HEK293 (cell line): ENCODE measurements around the gene MYO1B.

ENCODE experiments used
- BCL11A ChIP-seq: fragments of 450-650 bp; formaldehyde crosslinking; IDR thresholded peaks from 2 replicates; pipeline ENCODE4 v1.5.1; 2016; ENCODE audit warnings: low read depth, missing biosample characterization, missing genetic modification characterization
- GFI1B ChIP-seq: fragments of 450-650 bp; formaldehyde crosslinking; IDR thresholded peaks from 2 replicates; pipeline ENCODE4 v1.5.1; 2016; ENCODE audit warnings: missing biosample characterization, missing genetic modification characterization
- KLF1 ChIP-seq: fragments of 450-650 bp; formaldehyde crosslinking; IDR thresholded peaks from 2 replicates; pipeline ENCODE4 v1.5.1; 2016; ENCODE audit warnings: missing biosample characterization, missing genetic modification characterization
- MYNN ChIP-seq: fragments of 450-650 bp; formaldehyde crosslinking; IDR thresholded peaks from 2 replicates; pipeline ENCODE4 v1.5.1; 2016; ENCODE audit warnings: missing biosample characterization, missing genetic modification characterization, borderline replicate concordance
- SP2 ChIP-seq: fragments of 450-650 bp; formaldehyde crosslinking; IDR thresholded peaks from 2 replicates; pipeline ENCODE4 v1.5.1; 2016; ENCODE audit warnings: missing biosample characterization, missing genetic modification characterization
- TRIM28 ChIP-seq: IDR thresholded peaks from 2 replicates; pipeline ENCODE4 v1.6.1; 2011; ENCODE audit warnings: low read length, control low read depth, borderline replicate concordance
- YY2 ChIP-seq: fragments of 450-650 bp; formaldehyde crosslinking; IDR thresholded peaks from 2 replicates; pipeline ENCODE4 v1.5.1; 2016; ENCODE audit warnings: missing biosample characterization, missing genetic modification characterization
- ZBTB11 ChIP-seq: fragments of 450-650 bp; formaldehyde crosslinking; conservative IDR thresholded peaks from 2 replicates; pipeline ENCODE4 v1.5.1; 2016; ENCODE audit warnings: low read depth, missing biosample characterization, missing genetic modification characterization
- ZBTB17 ChIP-seq: fragments of 450-650 bp; formaldehyde crosslinking; IDR thresholded peaks from 2 replicates; pipeline ENCODE4 v1.5.1; 2016; ENCODE audit warnings: missing biosample characterization, missing genetic modification characterization
- ZNF10 ChIP-seq: fragments of 450-650 bp; formaldehyde crosslinking; IDR thresholded peaks from 2 replicates; pipeline ENCODE4 v1.5.1; 2017; ENCODE audit warnings: missing biosample characterization, missing genetic modification characterization
- ZNF114 ChIP-seq: fragments of 450-650 bp; formaldehyde crosslinking; IDR thresholded peaks from 2 replicates; pipeline ENCODE4 v1.5.0; 2017; ENCODE audit warnings: missing biosample characterization, missing genetic modification characterization
- ZNF133 ChIP-seq: fragments of 450-650 bp; formaldehyde crosslinking; IDR thresholded peaks from 2 replicates; pipeline ENCODE4 v1.5.1; 2016; ENCODE audit warnings: missing biosample characterization, missing genetic modification characterization
- ZNF140 ChIP-seq: fragments of 450-650 bp; formaldehyde crosslinking; IDR thresholded peaks from 2 replicates; pipeline ENCODE4 v1.5.1; 2016; ENCODE audit warnings: missing biosample characterization, missing genetic modification characterization
- ZNF157 ChIP-seq: fragments of 450-650 bp; formaldehyde crosslinking; IDR thresholded peaks from 2 replicates; pipeline ENCODE4 v1.5.1; 2016; ENCODE audit warnings: missing biosample characterization, missing genetic modification characterization
- ZNF2 ChIP-seq: fragments of 450-650 bp; formaldehyde crosslinking; IDR thresholded peaks from 2 replicates; pipeline ENCODE4 v1.5.1; 2016; ENCODE audit warnings: missing biosample characterization, missing genetic modification characterization
- ZNF324 ChIP-seq: fragments of 450-650 bp; formaldehyde crosslinking; IDR thresholded peaks from 2 replicates; pipeline ENCODE4 v1.5.1; 2016; ENCODE audit warnings: missing biosample characterization, missing genetic modification characterization
- ZNF341 ChIP-seq: fragments of 450-650 bp; formaldehyde crosslinking; IDR thresholded peaks from 2 replicates; pipeline ENCODE4; 2016; ENCODE audit warnings: low read depth, missing biosample characterization, missing genetic modification characterization
- ZNF350 ChIP-seq: fragments of 450-650 bp; formaldehyde crosslinking; IDR thresholded peaks from 2 replicates; pipeline ENCODE4 v1.5.0; 2017; ENCODE audit warnings: missing biosample characterization, mild to moderate bottlenecking, missing genetic modification characterization
- ZNF510 ChIP-seq: fragments of 450-650 bp; formaldehyde crosslinking; IDR thresholded peaks from 2 replicates; pipeline ENCODE4 v1.5.1; 2018; ENCODE audit warnings: mild to moderate bottlenecking, missing genetic modification characterization, missing biosample characterization; ENCODE audit not compliant: insufficient replicate concordance
- ZNF518A ChIP-seq: fragments of 450-650 bp; formaldehyde crosslinking; conservative IDR thresholded peaks from 2 replicates; pipeline ENCODE4 v1.5.1; 2016; ENCODE audit warnings: low read depth, missing biosample characterization, missing genetic modification characterization
- ZNF585B ChIP-seq: fragments of 450-650 bp; formaldehyde crosslinking; IDR thresholded peaks from 2 replicates; pipeline ENCODE4 v1.5.1; 2016; ENCODE audit warnings: missing biosample characterization, missing genetic modification characterization
- ZNF596 ChIP-seq: fragments of 450-650 bp; IDR thresholded peaks from 2 replicates; pipeline ENCODE4 v1.5.0; 2018; ENCODE audit warnings: missing biosample characterization, mild to moderate bottlenecking, missing genetic modification characterization, moderate library complexity
- ZNF600 ChIP-seq: fragments of 450-650 bp; formaldehyde crosslinking; IDR thresholded peaks from 2 replicates; pipeline ENCODE4 v1.5.1; 2016; ENCODE audit warnings: missing biosample characterization, missing genetic modification characterization
- ZNF629 ChIP-seq: fragments of 450-650 bp; formaldehyde crosslinking; IDR thresholded peaks from 2 replicates; pipeline ENCODE4 v1.5.1; 2017; ENCODE audit warnings: missing biosample characterization, missing genetic modification characterization
- ZNF776 ChIP-seq: fragments of 450-650 bp; formaldehyde crosslinking; IDR thresholded peaks from 2 replicates; pipeline ENCODE4 v1.5.0; 2017; ENCODE audit warnings: missing biosample characterization, missing genetic modification characterization, borderline replicate concordance
- ZNF837 ChIP-seq: fragments of 450-650 bp; formaldehyde crosslinking; IDR thresholded peaks from 2 replicates; pipeline ENCODE4 v1.5.1; 2016; ENCODE audit warnings: missing biosample characterization, missing genetic modification characterization
- TF ChIP-seq, protein P1 (sequence below): fragments of 450-650 bp; formaldehyde crosslinking; IDR thresholded peaks from 2 replicates; pipeline ENCODE4 v1.5.1; 2016; ENCODE audit warnings: missing biosample characterization, missing genetic modification characterization
- TF ChIP-seq, protein P2 (sequence below): fragments of 450-650 bp; formaldehyde crosslinking; IDR thresholded peaks from 2 replicates; pipeline ENCODE4 v1.5.1; 2016; ENCODE audit warnings: missing biosample characterization, missing genetic modification characterization, borderline replicate concordance
- TF ChIP-seq, protein P3 (sequence below): fragments of 450-650 bp; formaldehyde crosslinking; IDR thresholded peaks from 2 replicates; pipeline ENCODE4 v1.5.1; 2016; ENCODE audit warnings: missing biosample characterization, missing genetic modification characterization

The MYO1B gene

DNA sequence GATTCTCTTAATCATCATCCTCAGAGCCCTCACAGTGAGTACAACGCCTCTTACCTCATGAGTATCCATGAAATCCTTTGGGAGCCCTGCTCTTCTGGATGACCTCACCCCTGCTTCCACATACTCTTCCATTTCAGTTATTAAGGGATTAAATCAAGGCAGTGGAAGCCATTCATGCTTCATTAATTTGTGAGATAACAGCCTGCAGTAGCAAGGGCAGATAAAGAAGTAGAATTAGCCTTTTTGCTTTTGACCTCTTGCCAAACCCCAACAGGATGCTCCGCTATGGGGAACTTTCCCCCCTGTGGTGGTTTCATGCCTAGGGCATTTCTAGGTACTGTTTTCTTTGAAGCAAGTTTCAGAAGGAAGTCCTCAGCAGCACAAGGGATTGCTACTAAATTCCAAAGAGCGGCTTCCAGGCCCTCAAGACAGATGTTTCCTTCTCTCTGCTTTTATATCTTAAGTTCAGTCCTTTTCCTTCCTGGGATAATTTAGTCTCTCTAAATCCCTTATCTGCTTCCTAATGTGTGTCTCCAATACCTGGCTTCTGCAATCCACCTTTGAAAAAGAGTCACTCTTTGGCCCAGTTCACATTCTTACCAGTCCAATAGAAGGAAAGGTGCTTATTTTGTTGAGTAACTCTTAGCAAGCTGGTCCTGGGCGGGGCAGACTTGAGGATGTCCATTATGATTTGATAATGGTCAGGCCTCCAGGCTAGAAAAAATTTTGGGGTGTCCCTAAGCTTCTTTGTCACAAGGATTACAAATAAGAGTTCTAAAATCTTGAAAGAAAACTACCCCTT is 76.9 kb downstream of the MYO1B start (continued):
- TF ChIP-seq, protein P1, sequence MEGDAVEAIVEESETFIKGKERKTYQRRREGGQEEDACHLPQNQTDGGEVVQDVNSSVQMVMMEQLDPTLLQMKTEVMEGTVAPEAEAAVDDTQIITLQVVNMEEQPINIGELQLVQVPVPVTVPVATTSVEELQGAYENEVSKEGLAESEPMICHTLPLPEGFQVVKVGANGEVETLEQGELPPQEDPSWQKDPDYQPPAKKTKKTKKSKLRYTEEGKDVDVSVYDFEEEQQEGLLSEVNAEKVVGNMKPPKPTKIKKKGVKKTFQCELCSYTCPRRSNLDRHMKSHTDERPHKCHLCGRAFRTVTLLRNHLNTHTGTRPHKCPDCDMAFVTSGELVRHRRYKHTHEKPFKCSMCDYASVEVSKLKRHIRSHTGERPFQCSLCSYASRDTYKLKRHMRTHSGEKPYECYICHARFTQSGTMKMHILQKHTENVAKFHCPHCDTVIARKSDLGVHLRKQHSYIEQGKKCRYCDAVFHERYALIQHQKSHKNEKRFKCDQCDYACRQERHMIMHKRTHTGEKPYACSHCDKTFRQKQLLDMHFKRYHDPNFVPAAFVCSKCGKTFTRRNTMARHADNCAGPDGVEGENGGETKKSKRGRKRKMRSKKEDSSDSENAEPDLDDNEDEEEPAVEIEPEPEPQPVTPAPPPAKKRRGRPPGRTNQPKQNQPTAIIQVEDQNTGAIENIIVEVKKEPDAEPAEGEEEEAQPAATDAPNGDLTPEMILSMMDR (tag by site-specific recombination), result no peak
- no peak for TF ChIP-seq ZNF776 (tag by site-specific recombination)
- peak; percentile 23; the same call in 1 of the 2 replicates for TF ChIP-seq ZNF600 (tag by site-specific recombination)
- TF ChIP-seq ZNF596 (tag by site-specific recombination), result peak; percentile 64; the same call in 1 of the 2 replicates
- TF ChIP-seq ZNF341 (tag by site-specific recombination), result peak; percentile 69
- peak; percentile 34 for TF ChIP-seq ZNF510 (tag by site-specific recombination)
- peak; percentile 85 for TF ChIP-seq ZNF10 (tag by site-specific recombination)
- TF ChIP-seq ZNF585B (tag by site-specific recombination), result no peak
- no peak for TF ChIP-seq ZNF114 (tag by site-specific recombination)
- TF ChIP-seq TRIM28, result peak; percentile 99
- peak; percentile 97 for TF ChIP-seq BCL11A (tag by site-specific recombination)
- TF ChIP-seq, protein P2, sequence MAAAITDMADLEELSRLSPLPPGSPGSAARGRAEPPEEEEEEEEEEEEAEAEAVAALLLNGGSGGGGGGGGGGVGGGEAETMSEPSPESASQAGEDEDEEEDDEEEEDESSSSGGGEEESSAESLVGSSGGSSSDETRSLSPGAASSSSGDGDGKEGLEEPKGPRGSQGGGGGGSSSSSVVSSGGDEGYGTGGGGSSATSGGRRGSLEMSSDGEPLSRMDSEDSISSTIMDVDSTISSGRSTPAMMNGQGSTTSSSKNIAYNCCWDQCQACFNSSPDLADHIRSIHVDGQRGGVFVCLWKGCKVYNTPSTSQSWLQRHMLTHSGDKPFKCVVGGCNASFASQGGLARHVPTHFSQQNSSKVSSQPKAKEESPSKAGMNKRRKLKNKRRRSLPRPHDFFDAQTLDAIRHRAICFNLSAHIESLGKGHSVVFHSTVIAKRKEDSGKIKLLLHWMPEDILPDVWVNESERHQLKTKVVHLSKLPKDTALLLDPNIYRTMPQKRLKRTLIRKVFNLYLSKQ, result 0 out of 2 replicates have a peak, but pooled peaks have one; percentile 25
- TF ChIP-seq, protein P3, sequence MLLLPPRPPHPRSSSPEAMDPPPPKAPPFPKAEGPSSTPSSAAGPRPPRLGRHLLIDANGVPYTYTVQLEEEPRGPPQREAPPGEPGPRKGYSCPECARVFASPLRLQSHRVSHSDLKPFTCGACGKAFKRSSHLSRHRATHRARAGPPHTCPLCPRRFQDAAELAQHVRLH, result peak; percentile 92
- TF ChIP-seq KLF1 (tag by site-specific recombination), result peak; percentile 59; the same call in 1 of the 2 replicates
- no peak for TF ChIP-seq ZNF140 (tag by site-specific recombination)
- TF ChIP-seq ZNF324, result peak; percentile 96
- no peak for TF ChIP-seq SP2 (tag by site-specific recombination)
- no peak for TF ChIP-seq MYNN (tag by site-specific recombination)
- peak; percentile 72 for TF ChIP-seq ZNF2
- no peak for TF ChIP-seq ZNF350 (tag by site-specific recombination)
- no peak for TF ChIP-seq YY2 (tag by site-specific recombination)
- TF ChIP-seq ZNF837, result no peak
- TF ChIP-seq ZNF133 (tag by site-specific recombination), result no peak
- no peak for TF ChIP-seq ZNF157 (tag by site-specific recombination)
- peak; percentile 98 for TF ChIP-seq ZNF629 (tag by site-specific recombination)
- peak; percentile 88 for TF ChIP-seq ZBTB17 (tag by site-specific recombination)
- peak; percentile 99 for TF ChIP-seq GFI1B (tag by site-specific recombination)
- TF ChIP-seq ZBTB11, result no peak
- peak; percentile 61 for TF ChIP-seq ZNF518A (tag by site-specific recombination)
